ENCODE data around the gene ERP29. TPM values are rescaled to one million over a fixed set of nuclear protein-coding genes. Genes with fewer than 3 reads are reported as not detected.

The ERP29 gene
- total RNA-seq: 26.6 and 107 TPM in 2 replicates

DNA sequence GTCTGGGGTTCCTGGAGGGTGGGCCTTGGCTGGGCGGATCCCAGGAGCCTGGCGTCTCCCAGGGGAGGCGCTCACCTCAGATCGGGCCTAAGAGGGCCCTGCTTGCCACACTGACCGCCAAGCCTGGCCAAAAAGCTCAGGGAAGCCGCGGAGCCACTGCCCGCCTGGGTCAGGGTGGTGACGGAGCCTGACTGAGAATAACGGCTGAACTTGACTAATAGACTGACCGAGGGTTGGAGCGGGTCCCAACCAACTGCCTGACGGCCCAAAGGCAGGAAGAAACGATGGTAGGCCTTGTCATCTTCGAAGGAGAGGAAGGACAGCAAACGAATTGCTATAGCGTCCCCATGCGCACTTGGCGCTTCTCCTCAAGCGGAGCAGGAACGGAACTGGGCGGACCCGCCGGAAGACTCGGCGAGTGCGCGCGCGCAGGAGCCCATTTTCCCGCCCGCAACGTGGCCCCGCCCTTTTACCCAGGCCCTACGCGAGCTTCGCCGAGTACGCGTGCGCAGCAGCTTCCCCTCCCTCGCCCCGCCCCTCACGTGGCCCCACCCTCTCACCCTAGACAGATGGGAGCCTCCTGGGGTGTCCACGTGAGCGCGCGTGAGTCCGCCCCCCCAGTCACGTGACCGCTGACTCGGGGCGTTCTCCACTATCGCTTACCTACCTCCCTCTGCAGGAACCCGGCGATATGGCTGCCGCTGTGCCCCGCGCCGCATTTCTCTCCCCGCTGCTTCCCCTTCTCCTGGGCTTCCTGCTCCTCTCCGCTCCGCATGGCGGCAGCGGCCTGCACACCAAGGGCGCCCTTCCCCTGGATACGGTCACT, at the start of gene ERP29, which contains the start of gene TMEM116:
Gene ERP29 (plus strand): TSS at position 652 of the 826 bp plus-strand sequence. CDS start 40 bp downstream, at position 692.
Gene TMEM116 (minus strand): TSS at position 391 of the 826 bp plus-strand sequence. CDS start 7,895 bp downstream, outside the sequence.

Small RNA genes lying within 50 kb of the gene (small RNA-seq; reads per million reads assigned to genes)
- gene AC004024.1 (ENCODE audit: low replicate concordance): 0.10 reads per million
- not detected for gene MIR3657 (ENCODE audit: low replicate concordance)
- not detected for gene RF00019 (ENCODE audit: low replicate concordance)

Other genes with a start within 250 kb of the ERP29 start
- gene ALDH2, start 246.5 kb upstream of the ERP29 start, total RNA-seq: 17.8 and 98.5 TPM in 2 replicates
- gene MAPKAPK5, start 171.2 kb upstream of the ERP29 start, total RNA-seq: 40.7 and 43.7 TPM in 2 replicates
- 8.9 and 13.3 TPM in 2 replicates for gene TMEM116, start 261 bp upstream of the ERP29 start, total RNA-seq
- gene NAA25, start 95.4 kb downstream of the ERP29 start, total RNA-seq: 18.4 and 38.8 TPM in 2 replicates
- gene TRAFD1, start 112.1 kb downstream of the ERP29 start, total RNA-seq: 33.0 and 39.2 TPM in 2 replicates